GM21529 (cell line): ENCODE data around the gene MBTPS2.

Experiments used
- ATAC-seq: cut with Tn5 transposase; IDR thresholded peaks from one replicate; pipeline ENCODE4 v1.9.1; 2021; ENCODE audit not compliant: unreplicated experiment

The MBTPS2 gene

GRCh38 chrX:21932292-21933002, 93.0 kb downstream of the MBTPS2 start:
- peak; percentile 48 for ATAC-seq

- no peak for ATAC-seq
These were observed 93.7 kb downstream of the MBTPS2 start for GRCh38 chrX:21933077-21933476.

- no peak for ATAC-seq
These were observed 95.0 kb downstream of the MBTPS2 start for GRCh38 chrX:21934414-21934813.
